GM18867 (cell line): ENCODE results near the gene ST3GAL6.
A peak's percentile ranks its signal among the peaks of the same experiment; 100 is the strongest.

Experiments
- ATAC-seq: cut with Tn5 transposase; IDR thresholded peaks from one replicate; pipeline ENCODE4 v1.9.1; 2021; ENCODE audit warnings: mild to moderate bottlenecking, moderate library complexity; ENCODE audit not compliant: unreplicated experiment

Gene ST3GAL6, protein sequence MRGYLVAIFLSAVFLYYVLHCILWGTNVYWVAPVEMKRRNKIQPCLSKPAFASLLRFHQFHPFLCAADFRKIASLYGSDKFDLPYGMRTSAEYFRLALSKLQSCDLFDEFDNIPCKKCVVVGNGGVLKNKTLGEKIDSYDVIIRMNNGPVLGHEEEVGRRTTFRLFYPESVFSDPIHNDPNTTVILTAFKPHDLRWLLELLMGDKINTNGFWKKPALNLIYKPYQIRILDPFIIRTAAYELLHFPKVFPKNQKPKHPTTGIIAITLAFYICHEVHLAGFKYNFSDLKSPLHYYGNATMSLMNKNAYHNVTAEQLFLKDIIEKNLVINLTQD

DNA sequence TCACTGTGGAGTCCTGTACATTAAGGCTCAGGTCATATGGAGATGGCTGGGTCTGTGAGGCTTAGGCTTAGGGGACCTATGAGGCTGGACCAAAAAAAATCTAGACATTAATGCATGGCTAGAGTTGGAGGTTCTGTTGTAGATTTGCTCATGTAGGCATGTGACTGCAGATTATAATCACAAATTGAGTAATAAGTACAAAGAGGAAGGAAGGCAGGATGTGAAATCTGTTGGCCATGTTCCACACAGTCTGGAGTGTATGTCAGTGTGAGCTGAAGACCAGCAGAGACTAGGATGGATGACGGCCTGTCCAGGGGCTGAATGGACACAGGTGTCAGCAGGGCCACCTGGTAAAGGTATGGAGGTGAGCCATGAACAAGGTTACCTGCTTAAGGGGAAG, at the start of gene ST3GAL6:
TSS of gene ST3GAL6 (plus strand) at position 265 of the 400 bp plus-strand sequence. CDS start 5,101 bp downstream, outside the sequence.
- ATAC-seq = peak; percentile 36

DNA sequence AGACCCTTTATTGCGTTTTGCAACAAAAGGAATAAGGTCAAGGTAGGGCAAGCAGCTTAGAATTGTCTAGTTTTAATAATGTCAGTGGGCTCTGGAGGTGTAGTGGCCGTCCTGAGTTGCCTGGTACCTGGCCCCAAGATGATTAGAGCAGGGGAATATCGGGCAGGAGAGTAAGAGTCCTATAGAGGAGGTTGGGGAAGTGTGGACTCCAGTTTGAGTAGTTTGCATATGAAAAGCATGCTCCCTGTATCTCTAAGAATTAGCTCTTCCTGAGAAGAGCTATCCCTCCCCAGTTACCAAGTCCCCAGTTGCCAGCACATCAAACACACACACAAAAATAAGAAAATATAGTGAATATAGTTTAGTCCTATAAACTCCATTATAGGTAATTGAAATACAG, 49.2 kb upstream of the ST3GAL6 start:
- no peak for ATAC-seq

DNA sequence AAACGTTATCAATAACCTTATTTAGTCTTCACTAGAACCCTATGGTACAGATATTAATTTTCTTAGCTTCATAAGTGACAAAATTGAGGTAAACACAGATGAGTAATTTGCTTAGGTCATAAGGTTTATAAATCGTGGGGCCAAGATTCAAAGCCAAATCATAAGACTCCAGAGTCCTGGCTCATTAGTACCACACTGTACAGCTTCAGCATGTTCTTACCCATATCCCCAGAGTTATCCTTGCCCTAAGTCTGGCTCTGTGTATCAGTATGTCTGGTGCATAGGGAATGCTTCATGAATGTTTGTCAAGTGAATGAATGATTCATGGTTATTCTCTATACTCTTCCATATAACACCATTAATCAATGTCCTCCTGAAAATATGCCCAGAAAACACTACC, 45.6 kb upstream of the ST3GAL6 start:
- ATAC-seq = no peak

DNA sequence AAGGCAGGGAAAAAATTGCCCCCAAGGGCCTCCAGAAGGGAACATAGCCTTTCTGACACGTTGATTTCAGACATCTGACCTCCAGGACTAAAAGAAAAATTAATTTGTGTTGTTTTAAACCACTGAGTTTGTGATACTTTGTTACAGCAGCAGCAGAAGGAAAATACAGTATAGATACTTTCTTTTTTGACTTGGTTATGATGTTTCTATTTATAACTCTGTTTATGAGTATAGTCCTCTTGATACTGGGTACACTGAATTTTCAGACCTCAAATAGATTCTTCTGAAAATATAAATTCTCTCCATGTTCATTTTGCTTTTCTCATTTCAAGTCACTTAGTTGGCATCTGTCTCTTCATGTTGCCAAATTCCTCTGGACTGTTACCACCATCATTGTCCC, 44.4 kb upstream of the ST3GAL6 start:
- ATAC-seq = peak; percentile 56

DNA sequence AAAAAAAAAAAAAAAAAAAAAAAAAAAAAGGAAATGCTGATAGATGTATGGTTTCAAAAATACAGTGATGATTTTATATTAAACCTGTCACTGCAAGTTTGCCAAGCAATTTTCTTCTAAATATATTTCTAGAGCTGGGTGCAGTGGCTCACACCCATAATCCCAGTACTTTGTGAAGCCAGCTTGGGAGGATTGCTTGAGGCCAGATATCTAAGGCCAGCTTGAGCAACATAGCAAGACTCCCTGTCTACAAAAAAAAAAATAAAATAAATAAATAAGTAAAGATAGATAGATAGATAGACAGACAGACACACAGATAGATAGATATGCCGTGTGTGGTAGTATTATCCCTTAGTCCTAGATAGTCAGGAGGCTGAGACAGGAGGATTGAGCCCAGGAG, 41.4 kb upstream of the ST3GAL6 start:
- no peak for ATAC-seq

DNA sequence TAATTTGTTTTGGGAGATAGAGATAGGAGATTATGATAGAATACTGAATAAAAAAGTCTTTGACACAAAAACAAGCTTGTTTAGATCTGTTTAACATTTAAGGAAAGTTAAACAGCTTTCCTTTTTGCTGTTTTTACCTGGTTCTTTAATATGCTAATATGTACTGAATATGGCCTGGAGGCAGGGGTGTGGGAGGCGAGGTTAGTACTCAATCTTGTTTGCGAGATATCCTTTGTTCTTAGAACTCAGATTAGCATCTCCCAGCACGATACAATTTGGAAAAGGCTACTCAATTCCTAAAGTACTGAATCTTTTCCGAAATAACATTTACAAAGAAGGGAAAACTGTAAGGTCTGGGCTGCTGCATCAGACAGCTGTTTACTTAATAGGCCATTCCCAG, 40.8 kb upstream of the ST3GAL6 start:
- no peak for ATAC-seq

DNA sequence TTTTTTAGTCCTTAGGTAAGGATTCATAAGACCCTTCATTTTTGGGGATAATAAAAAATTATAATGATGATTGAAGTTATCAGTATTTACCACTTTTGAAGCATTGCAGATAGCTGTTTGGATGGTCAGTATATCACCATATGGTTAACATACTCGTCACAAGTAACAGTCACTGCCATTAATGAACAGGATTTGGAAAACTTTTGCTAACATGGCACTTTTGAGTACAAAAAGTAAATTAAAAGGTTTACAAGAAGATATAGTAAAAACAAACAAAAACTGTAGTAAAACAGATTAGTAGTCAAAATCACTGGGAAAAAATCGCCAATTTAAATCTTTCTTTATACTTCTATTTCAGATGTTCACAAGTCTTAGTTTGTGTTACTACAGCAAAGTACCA, 37.8 kb upstream of the ST3GAL6 start:
- no peak for ATAC-seq

DNA sequence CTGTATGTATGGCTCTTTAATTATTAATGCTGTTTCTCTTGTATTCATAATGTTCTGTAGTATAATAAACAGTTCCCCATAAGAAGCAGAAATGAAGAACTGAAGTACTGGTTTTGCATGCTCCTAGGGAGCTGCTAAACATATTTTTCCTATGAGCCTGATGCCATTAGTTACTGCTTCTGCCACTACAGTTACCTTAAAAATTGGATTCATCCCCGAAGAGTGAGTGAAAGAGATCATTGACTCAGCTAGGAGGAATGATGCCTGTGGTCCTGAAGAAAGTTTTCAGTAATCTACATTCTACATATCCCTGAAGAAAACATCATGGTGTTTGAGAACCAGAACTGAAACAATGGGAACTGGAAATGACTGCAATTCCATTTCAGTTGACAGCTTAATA, 37.1 kb upstream of the ST3GAL6 start:
- ATAC-seq = no peak

DNA sequence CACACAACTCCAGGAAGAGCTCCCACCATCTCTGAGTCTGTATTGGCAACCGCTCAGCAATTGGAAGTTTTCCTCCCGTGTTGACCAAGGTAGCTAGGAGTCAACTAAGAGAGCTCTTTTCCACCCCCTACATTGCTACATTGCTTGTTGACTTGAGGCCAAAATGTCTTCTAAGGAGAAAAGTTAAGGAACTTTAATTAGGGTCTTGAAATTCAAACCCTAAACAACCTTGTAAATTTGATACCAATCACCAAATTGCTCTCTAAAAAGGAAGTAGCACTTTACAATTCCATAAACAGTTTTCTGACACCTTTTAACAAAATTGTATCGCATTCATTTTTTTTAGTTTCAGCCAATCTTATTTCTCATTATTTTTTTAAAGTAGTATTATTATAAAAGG, 35.5 kb upstream of the ST3GAL6 start:
- ATAC-seq = no peak

DNA sequence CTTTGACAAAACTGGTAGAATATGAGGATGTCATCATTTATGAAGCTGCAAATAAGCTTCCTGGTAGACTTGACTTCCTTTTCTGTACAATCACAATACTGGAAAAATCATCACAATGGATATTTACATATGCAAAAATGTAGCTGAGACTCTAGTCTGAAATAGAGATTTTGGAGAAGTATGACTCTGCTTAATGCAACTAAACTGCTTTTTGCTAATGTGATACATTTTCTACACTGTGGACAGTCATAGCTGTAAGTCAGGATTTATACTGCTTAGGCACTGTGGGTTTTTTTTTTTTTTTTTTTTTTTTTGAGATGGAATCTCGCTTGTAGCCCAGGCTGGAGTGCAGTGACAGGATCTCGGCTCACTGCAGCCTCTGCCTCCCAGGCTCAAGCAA, 34.5 kb upstream of the ST3GAL6 start:
- no peak for ATAC-seq

DNA sequence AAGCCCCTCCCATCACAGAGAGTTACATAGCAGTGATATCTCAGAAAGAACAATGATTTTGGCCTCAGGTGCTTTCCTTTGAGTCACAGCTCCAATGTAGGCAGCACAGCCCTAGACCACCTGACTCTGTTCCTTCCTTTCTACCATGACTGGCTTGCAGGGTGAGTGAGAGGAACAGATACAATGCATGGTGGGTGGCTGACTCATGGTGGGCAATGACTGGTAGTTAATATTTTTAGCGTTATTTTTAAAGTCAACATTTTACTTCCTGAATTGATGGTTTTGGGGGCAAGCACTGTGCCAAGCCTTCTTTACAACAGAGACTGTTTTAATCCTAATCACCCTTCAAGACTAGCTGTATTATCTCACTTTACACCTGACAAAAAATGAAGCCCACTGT, 32.8 kb upstream of the ST3GAL6 start:
- ATAC-seq = peak; percentile 61

DNA sequence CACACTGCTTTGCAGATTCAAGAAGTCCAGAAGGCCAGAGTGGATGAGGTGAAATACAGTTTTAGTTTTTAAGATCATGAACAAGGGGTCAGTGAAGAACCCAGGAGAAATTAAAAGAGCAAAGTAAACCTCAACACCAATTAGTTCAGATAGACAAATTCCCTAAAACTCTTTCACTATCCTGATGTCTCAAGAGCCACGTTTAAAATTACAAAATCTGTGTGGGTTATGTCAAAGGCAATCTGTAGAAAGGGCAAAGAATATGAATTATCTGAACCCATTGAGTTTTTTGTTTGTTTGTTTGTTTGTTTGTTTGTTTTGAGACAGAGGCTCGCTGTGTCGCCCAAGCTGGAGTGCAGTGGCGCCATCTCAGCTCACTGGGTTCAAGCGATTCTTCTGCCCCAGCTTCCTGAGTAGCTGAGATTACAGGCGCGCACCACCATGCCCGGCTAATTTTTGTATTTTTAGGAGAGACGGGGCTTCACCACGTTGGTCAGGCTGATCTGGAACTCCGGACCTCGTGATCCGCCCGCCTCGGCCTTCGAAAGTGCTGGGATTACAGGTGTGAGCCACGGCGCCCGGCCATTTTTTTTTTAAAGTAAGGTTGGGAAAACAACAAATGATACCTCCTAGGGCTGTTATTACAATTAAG, 32.1 kb upstream of the ST3GAL6 start:
- ATAC-seq = no peak

DNA sequence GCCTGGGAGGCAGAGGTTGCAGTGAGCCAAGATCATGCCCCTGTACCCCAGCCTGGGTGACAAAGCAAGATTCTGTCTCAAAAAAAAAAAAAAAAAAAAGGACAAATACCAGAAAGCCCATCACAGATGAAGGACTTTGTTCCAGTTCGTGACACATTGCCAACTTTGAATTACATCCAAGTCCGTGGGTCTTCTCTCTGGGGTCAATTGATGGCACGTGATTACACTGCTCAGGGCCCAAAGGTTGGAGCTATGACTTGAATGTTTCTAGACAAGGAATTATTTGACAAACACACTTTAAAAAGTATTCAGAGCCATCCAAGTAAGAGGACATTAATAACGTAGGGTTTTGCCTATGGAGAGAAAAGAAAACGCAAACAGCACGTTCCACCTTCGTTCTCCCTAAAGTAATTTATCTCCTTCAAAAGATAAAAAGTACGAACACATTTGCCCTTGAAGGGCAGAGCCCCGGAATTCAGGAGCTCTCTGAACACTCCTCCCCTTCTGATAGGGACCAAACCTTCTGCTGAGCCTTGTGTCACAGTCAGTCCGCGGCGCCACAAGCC, 31.3 kb upstream of the ST3GAL6 start:
- ATAC-seq = no peak

DNA sequence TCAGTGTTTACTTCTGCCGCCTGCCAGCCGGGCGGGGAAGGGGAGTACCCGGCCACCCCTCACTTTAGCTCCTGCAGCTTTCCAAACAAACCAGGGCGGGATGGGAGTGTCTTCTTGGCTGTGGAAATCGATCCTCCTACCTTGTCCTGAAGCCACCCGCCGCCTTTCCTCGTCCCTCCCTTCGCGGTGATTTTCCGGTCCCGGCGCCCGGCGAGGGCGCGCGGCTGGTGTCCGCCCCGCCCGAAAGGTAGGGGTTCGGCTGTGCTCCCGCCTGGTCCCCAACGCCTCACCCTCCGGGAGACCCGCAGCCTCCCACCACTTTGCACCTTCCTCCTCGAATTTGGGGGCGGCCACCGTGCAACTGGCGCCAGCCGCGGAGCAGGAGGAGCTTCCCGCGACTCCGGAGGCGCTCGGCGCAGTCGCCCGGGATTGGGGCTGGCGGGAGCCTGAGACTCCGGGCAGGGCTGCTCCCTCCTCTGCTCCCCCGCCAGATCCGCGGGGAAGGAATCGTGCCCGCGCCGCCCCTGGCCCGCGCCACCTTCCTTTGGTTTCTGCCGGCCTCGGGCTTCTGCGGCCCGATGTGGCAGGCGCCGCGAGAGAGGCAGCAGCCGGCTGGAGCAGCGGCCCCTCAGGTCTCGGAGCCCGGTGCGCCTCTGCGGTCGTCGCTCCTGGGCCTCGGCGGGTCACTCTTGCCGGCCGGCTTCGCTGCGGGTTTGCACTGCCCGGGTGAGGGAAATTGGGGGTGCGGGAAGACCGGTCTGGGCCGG, 30.7 kb upstream of the ST3GAL6 start:
- ATAC-seq = no peak

DNA sequence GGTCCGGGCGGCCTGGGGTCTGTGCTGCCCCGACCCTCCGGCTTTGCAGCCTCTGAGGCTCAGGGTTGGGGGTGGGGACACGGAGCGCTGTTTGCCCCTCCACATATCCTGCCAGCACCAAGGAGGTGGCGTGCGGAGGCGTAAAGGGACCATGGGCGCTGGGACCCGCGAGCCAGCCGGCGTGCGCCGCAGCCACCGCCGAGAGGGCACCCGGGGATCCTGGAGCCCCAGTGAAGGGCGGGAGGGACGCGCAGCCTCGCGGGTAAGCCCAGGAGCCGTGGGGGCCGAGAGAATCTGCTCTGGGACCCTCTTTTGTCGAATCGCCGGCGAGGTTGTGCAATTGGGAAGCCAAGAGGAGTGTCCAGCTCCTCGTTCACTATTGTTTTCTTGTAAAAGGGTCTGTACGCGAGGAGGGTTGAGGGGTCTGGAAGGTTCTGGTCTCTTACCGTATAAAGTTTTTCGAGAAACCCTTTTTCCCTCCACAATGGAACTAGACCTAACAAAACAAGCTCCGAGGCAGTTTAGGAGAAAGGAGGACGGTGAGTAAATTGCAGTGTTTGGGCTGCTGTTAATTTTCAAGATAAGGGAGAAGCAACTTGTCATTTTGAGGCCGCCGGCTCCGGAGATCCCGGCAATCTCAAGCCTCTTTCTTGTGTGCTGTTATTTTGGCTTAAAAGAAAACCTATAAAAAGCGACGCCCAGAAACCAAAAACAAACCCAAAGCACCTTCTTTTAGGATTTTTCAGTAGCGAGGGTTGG, 29.9 kb upstream of the ST3GAL6 start:
- ATAC-seq = no peak

DNA sequence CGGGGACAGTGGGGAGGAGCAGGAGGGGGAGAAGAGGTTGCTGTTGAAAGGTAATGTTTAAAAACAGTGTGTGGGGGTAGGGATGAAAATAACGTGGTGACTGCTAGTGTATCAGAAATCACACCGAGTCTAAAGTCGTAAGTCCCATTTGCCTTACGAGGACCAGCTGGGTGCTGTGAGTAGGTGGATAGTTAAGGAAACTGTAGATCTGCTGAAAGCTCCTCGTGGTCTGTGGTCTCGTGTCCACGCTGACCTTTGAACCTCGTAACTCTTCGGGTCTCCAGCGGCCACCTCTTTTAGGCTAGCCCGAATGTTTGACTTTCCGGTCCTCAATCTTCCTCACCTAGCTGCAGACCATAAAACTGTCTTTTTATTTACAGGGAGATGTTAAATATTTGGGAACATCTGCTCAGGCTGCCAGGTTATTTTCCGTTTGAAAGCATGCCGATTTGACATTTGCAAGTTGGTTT, 29.3 kb upstream of the ST3GAL6 start:
- ATAC-seq = no peak

DNA sequence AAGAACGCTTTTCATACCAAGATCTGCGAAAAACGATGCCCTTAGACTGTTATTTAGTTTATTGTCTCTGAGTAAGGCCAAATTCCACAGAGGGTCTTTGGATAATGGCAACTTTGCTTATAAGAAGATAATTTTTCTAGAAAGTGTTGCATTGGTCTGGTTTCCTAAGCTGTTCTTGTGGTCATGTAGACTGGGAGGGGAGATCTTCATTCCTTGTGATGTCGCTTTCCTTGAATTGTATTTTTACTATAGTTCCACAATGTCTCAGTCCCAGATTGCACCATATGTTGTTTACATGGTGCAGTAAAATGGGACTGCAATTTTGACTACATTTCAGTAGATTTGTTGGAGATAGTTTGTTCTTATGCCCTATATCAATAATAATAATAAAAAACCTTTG, 28.8 kb upstream of the ST3GAL6 start:
- ATAC-seq = no peak

DNA sequence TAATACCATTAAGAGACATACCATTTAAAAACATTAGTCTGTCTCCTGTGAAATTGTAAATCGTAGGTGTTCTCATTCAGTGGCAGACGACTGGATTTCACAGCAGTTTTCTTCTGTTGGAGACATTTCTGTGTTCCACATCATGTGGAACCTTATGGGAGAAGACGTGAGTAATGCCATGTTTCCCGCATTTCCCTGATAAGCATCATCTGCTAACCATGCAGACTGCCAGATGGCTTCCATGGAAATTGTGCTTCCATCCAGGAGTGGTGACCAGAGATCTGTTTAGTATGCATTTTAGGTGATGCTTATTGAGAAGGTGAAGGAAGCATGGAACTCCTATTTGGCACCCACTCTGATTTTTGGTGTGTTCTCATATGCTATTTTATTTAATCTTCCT, 28.4 kb upstream of the ST3GAL6 start:
- ATAC-seq = no peak

DNA sequence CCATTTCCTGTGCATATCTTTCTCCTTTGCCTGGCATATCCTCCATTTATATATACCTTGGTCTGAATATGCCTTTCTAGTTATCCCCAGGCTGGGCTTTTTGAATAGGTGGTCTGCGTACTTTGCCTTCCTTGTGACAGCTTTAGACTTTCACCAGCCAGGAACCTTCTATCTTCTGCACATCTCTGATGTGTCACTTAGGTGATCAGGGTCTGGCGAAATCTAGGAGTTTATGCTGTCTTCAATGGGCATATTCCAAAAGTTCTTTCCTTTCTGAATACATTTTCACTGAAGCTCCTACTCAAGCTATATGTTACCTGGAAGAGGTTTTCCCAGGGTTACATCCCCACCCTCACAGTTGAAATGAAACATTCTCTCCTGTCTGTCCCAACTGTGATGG, 27.8 kb upstream of the ST3GAL6 start:
- ATAC-seq = no peak

DNA sequence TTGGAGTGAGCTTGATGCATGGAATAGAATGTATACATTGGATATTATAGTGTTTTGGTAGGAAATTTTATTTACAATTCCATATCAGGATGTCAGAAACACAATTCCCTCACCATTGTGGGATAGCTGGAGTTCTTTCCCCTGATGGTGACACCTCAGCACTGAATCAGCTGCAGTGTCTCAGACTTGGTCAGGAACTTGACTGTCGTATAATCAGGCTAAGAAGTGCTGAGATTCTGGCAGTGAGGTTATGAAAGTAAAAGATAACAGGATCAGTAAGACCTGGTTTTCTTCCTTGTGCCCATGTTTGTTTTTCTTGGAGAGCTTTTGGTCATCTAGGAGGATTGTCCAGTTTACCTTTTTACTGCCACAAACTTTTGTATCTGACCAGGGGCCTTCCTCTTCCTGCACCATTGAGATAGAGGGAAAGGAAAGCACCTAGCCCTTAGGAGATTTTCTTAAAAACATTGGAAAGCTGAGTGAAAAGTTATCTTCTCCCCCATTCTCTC, 27.3 kb upstream of the ST3GAL6 start:
- ATAC-seq = no peak

DNA sequence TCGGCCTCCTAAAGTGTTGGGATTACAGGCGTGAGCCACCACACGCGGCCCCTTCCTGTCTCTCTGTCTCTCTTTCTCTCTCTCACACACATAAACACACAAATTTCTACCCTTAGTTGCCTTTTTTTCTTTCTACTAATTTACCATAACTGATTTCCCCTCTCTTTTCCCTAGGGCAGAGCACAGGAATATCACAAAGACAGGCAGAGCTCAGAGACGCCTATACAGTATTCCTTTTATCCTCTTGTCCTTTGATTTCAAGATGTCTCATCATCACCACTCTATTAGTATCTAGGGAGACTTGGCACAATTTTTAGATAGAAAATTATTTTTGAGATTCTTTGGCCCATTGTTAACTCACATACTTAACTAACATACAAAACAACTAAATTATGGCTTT, 25.8 kb upstream of the ST3GAL6 start:
- ATAC-seq = no peak
